Right hindlimb (tissue), 1 donor: ENCODE results near the gene MYT1.

Source experiments
- DNase-seq: peaks from one replicate; pipeline ENCODE4 v3.0.0-alpha.2; 2018

MYT1 gene

GRCh38 chr20:64140061-64140931 lies 24.0 kb upstream of the MYT1 start:
- no peak for DNase-seq

DNA sequence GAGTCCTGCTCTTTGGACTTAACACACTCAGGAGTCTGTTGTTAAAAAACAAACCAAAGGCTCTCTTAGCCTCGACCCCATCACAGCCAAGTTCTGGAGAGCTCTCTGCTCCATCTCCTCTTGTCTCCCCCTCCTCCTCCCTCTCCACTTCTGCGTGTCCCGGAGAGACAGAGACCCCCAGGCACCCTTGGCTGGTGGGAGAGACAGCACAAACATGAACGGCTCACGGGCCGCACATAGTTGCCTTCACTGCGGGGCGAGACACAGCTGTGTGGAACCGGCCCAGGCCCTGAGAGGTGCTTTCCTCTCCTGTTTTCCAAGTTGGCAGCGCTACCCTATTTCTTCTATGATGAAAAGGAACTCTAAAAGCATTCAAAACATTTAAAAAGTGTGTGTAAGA lies 23.3 kb upstream of the MYT1 start:
- DNase-seq: no peak

DNA sequence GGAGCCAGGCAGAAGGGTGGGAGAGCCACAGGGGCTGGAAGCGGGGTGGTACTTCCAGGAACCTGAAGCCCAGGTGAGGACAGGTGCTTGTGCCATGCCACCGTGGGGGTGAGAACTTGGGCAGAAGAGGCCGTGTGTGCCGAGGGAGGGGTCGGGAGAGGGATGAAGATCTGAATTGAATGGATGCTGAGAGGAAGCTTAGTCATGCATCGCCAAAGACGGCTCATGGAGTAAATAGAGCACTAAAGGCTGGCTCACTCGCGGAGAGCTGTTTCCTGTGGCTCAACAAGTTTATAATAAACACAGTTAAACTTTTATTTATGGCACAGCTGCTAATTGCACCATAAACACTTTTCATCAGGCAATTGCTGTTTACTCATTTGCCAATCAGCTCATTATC lies 21.7 kb upstream of the MYT1 start:
- no peak for DNase-seq

GRCh38 chr20:64143018-64143801 lies 21.0 kb upstream of the MYT1 start:
- DNase-seq: no peak

DNA sequence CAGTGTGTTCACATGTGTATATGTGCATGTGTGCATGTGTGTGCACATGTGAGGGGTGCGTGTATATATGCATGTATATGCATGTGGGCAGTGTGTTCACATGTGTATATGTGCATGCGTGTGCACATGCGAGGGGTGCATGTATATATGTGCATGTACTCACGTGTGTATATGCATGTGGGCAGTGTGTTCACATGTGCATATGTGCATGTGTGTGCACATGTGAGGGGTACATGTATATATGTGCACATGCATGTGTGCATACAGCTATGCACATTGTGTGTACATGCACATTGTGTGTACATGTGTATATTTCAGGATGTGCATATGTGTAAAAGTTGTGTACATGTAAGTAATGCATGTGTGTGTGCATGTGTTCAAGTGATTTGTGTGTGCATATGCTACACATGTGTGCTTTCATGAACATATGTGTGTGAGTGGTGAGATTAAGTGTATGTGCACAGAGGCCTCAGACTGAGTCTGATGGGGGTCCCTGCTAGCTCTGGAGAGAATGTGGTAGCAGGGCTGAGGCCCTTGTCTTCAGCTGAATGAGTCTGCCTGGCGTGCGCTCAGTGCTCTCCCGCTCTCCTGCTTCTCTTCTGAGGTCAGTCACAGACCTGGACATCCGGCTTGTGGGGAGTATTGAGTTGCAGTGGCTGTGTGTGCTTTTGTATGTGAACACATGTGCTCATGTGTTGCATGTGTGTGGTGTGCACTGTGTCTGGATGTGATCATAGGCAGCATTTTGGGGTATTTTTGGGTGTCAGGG lies 19.9 kb upstream of the MYT1 start:
- DNase-seq: no peak

DNA sequence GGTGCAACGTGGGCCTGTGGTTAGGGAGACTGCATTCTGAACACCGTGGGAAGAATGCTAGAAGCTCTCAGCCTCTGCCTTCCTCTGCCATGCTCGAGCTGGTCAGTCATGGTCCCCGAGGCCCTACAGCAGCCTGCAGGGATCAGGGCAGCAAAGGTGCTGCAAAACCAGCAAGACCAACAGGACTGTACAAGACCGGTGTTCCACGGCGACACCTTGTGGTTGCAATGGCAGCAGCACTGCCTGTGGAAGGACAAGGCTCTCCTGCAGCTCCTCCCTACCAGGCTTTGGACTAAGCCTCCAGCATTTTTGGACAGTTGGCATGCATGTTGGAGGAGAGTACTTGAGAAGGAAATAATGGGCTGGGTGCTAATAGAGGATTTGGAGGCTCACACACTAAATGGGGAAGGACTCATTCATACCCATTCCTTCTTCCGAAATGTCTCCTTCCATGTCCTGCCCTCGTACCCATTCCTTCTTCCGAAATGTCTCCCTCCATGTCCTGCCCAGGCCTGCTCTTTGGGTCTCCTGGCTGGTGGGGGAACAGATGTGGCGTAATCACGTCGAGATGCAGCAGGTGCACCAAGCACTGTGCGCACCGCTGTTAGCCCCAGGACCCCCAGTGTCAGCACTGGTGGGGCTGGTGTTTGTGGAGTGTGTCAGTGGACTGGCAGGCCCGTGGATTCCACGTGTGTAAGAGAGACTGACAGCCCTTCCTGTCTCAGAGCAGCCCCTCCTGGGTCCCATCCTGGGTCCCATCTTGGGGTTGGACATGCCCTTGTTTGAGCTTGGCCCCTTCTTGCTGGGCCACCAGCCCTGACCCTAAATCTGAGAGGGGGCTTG lies 18.6 kb upstream of the MYT1 start:
- peak; percentile 5 for DNase-seq

- DNase-seq: no peak
Observed at GRCh38 chr20:64146301-64146935, 17.8 kb upstream of the MYT1 start.

GRCh38 chr20:64146936-64147477 lies 17.2 kb upstream of the MYT1 start:
- DNase-seq: no peak

DNA sequence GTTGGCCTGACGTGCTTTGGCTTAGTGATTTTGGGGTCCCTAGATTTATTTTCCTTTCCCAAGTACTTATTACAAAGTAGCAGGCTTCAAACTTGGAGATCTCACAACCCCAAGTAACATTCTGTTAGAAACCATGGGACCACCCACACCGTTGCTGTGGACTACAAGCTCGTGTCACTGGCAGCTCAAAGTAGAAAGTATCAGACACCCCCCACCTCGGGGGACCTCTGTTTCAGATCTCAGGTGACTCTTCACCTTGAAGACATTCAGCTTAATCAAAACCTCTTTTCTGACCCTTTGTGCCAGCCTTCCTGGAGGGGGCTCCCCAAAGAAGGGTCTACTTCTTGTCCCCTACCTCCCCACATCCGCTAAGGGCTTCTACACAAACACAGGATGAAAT lies 15.7 kb upstream of the MYT1 start:
- DNase-seq: no peak

DNA sequence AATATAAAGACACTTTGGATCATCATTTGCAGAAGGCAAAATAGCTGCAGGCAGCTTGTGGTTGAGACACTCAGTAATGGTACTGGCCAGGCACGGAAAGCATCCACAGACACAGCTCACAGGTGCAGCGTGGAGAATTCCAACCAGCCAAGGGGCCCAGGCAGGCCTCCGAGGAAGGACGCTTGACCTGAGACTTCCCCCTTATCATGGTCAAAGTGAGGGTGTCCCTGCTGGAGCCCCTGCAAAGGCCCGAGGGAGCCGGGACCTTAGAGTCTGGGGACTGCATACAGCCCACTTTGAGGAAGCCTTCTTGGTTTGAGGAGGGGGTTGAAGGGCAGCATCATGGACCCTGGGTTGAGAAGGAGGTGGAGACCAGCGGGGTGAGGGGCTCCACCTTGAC lies 15.1 kb upstream of the MYT1 start:
- DNase-seq: no peak

GRCh38 chr20:64149809-64150560 lies 14.3 kb upstream of the MYT1 start:
- DNase-seq: no peak

- no peak for DNase-seq
Observed at GRCh38 chr20:64150756-64151632, 13.3 kb upstream of the MYT1 start.

GRCh38 chr20:64151633-64152530 lies 12.4 kb upstream of the MYT1 start:
- no peak for DNase-seq

GRCh38 chr20:64152906-64153305 lies 11.3 kb upstream of the MYT1 start:
- no peak for DNase-seq

DNA sequence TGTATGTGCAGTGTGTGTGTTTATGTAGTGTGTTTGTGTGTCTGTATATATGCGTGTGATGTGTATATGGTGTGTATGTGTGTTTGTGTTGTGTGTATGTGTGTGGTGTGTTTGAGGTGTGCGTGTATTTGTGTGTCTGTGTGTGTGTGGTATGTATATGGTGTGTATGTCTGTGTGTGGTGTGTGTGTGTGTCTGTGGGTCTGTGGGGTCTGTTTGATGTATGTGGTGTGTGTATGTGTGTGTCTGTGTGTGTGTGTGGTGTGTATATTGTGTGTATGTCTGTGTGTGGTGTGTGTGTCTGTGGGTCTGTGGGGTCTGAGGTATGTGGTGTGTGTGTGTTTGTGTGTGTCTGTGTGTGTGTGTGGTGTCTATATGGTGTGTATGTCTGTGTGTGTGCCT lies 10.8 kb upstream of the MYT1 start:
- DNase-seq: no peak

- DNase-seq: no peak
Observed at GRCh38 chr20:64153861-64154589, 10.2 kb upstream of the MYT1 start.

GRCh38 chr20:64154590-64155257 lies 9.5 kb upstream of the MYT1 start:
- DNase-seq: no peak
